RCC 7860 (cell line): Measurements from ENCODE around the gene CDK5RAP1.
"Not testable (repeated sequence)": the region's sequence is repeated elsewhere in the genome, so short reads cannot be mapped to it uniquely, and the experiment has no call there.

ENCODE experiments used
- DNase-seq: peaks from one replicate; pipeline ENCODE4 v3.0.0-alpha.2; 2015; ENCODE audit warnings: low spot score
- FAIRE-seq: peaks from 2 replicates; lab custom pipeline; 2012; peaks lifted over from hg19 to GRCh38; lab: Jason Lieb, UNC

Gene CDK5RAP1

DNA sequence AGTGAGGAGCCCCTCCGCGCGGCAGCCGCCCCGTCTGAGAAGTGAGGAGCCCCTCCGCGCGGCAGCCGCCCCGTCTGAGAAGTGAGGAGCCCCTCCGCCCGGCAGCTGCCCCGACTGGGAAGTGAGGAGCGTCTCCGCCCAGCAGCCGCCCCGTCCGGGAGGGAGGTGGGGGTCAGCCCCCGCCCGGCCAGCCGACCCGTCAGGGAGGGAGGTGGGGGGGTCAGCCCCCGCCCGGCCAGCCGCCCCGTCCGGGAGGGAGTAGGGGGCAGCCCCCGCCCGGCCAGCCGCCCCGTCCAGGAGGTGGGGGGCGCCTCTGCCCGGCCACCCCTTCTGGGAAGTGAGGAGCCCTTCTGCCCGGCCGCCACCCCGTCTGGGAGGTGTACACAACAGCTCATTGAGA is 12.0 kb downstream of the CDK5RAP1 start:
- not testable (repeated sequence) for DNase-seq, FAIRE-seq

DNA sequence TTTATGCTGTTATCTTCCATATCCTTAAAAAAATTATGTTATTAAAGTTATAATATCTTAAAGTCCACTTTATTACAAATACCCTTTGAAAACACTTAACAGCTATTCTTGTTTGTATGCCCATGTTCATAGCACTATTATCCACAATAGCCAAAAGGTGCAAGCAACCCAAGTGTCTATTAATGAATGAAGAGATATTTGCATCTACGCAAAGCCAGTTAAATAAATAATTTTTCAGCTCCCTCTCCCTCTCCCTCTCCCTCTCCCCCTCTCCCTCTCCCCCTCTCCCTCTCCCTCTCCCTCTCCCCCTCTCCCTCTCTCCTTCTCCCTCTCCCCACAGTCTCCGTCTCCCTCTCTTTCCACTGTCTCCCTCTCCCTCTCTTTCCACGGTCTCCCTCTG is 13.1 kb downstream of the CDK5RAP1 start:
- no peak for DNase-seq
- FAIRE-seq = no peak

DNA sequence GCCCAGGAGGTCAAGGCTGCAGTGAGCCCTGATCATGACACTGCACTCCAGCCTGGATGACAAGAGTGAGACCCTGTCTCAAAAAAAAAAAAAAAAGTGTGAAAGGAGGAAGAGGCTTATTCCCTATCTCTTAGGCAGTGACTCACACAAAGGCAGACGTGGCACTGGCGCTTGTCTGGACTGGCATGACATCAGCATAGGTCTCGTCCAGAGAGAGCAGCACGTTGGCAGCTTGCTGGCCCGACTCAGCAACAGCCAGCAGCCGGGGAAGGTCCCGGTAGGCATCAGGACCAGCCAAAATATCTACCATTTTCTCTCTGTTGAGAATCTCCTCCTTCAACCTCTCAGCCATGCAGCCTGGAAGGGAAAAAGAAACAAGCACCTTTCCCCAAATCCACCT is 14.1 kb downstream of the CDK5RAP1 start:
- DNase-seq = peak; percentile 89
- no peak for FAIRE-seq

DNA sequence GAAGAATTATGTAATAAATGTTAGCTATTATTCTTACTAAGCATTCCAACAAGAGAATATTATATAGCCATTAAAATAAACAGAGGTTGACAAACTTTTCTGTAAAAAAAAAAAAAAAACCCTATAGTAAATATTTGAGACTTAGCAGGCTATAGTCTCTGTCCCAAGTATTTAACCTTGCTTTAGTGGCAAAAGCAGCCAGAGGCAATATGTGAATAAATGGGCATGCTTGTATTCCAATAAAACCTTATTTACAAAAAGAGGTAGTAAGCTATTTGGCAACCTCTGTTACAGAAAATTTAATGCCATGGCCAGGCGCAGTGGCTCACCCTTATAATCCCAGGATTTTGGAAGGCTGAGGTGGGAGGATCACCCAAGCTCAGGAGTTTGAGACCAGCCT is 14.6 kb downstream of the CDK5RAP1 start:
- DNase-seq (no peak), FAIRE-seq (no peak)

DNA sequence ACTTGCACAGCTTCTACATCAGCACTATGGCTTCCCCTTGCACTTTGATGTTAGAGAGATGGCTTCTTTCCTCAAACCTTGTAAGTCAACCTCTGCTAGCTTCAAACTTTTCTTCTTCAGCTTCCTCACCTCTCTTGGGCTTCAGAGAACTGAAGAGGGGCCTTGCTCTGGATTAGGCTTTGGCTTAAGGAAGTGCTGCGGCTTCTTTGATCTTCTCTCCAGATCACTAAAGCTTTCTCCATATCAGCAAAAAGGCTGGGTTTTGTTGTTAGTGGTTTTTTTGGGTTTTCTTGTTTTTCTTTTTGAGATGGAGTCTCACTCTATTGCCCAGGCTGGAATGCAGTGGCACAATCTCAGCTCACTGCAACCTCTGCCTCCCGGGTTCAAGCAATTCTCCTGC is 24.0 kb downstream of the CDK5RAP1 start:
- no peak for FAIRE-seq
- DNase-seq = no peak

DNA sequence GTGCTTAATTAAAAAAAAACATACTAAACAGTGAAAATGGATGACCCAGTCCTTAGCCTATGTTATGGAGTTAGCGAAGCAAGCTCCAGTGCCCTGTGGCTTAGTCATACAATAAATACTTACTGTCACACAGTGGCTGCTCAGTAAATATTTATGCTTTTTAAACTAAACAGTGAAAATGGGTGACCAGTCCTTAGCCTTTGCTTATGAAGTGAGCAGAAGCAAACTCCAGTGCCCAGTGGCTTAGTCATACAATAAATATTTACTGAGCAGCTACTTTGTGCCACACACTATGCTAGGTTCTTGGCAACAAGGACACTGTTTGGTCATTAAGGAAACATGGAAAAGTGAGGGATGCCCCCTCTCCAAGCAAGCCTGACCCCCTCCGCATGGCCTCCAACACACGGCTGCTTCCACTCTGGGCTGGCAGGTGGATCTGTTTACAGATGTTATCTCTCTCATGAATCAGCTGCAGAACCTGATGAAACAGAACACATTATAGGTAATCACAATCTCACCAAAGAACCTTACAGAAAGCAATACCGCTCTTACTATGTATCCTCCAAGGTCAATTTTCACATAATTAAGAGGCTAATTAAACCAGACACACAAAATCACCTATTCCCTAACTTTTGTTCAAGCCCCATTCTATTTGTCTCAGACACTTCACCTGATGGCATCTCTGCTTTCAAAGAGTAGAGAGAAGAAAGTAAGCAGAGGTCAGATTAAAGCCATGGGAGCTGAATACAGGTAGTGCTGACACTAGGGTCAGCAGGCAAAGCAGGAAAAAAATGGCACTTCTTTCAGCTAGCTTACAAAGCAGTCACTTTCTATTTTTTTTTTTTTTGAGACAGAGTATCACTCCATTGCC is 27.3 kb downstream of the CDK5RAP1 start:
- peak; percentile 82 for FAIRE-seq
- peak; percentile 93 for DNase-seq

DNA sequence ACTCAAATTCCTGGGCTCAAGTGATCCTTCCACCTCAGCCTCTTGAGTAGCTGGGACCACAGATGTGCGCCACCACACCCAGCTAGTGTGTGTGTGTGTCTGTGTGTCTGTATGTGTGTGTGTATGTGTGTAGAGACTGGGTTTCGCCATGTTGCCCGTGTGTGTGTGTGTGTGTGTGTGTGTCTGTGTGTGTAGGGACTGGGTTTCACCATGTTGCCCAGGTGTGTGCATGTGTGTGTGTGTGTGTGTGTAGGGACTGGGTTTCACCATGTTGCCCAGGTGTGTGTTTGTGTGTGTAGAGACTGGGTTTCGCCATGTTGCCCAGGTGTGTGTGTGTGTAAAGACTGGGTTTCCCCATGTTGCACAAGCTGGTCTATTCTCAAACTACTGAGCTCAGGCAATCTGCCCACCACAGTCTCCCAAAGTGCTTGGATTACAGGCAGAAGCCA is 28.3 kb downstream of the CDK5RAP1 start:
- DNase-seq (no peak), FAIRE-seq (no peak)

DNA sequence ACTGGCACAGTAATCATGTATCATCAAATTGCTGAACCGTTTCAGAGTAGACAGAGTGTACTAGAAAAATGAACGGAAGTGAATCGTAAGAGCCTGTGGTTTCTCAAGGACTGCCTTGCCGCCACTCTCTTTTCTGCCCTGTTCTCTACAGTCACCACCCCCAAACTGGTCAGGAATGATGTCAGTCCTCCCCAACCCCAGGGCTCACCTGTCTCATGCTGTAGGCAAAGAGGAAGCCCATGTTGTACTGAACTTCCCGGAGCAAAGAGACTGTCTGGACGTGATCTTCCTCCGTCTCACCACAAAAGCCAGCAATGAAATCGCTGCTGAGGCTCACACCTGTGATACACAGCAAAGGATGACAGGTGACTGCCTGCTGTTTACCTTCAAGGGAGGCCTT is 31.0 kb downstream of the CDK5RAP1 start:
- peak; percentile 97 for FAIRE-seq
- DNase-seq = peak; percentile 92

DNA sequence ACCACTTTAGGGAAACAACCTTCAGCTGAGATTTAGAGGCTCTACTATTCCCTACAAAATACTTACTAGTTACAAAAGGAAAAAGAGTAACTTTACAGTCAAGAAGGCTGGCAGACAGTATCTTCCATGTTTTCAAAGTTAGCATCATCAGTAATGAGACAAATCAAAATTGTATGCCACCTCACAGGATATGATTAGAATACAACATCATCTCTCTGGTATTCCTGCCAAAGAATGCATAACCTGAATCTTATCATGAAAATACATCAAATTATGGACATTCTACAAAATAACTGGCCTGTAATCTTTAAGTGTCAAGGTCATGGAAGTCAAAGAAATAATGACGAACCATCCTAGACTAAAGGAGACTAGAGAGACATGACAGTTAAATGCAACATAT is 38.4 kb downstream of the CDK5RAP1 start:
- FAIRE-seq (no peak), DNase-seq (no peak)

DNA sequence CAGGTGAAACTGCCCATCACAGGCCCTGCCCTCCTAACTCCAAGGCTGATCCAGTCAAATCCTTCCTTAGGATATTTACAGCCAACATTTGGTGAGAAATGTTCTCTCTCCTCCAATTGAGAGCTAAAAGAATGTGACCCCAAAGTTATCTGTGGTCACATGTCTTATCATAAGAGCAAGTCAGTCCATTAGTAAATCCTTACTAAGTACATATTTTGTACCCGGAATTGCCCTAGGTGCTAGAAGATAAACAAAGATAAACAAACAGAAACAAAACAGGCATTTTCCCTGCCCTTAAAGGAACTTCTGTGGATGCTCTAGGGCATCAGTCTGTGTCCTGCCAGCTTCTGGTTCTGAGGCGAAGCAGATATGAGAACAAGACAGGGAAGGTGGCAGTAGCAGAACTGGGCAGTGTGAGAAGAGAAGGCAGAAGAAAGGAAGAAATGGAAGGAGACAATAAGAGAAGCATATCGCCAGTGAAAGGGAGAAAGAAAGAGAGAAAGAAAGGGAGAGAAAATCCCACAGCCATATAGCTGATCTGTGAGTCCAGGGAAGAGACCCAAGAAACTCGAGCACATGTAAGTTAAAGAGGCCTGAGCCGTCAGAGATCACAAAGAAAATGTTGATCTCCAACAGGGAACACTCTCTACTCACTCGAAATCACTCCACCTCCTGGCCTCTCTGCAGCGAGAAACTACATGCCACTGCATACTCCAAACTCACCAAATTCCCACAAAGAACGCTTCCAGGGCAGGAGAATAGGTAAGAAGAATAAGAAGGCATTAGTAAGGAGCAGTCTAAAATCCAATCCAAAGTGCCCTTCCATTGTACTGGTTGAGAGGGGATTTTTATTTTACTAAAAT is 41.7 kb downstream of the CDK5RAP1 start:
- FAIRE-seq = no peak
- no peak for DNase-seq

DNA sequence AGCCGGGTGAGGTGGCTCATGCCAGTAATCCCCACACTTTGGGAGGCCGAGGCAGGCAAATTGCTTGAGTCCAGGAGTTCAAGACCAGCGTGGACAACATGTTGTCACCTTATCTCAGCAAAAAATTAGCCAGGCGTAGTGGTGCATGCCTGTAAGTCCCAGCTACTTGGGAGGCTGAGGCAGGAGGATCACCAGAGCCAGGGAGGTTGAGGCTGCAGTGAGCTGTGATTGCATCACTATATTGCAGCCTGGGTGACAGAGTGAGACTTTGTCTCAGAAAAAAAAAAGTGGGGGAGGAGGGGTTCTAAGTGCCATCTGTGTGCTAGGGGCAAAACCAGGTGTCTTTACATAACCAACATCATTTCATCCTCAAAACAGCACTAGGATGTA is 48.3 kb downstream of the CDK5RAP1 start:
- FAIRE-seq (no peak), DNase-seq (no peak)

DNA sequence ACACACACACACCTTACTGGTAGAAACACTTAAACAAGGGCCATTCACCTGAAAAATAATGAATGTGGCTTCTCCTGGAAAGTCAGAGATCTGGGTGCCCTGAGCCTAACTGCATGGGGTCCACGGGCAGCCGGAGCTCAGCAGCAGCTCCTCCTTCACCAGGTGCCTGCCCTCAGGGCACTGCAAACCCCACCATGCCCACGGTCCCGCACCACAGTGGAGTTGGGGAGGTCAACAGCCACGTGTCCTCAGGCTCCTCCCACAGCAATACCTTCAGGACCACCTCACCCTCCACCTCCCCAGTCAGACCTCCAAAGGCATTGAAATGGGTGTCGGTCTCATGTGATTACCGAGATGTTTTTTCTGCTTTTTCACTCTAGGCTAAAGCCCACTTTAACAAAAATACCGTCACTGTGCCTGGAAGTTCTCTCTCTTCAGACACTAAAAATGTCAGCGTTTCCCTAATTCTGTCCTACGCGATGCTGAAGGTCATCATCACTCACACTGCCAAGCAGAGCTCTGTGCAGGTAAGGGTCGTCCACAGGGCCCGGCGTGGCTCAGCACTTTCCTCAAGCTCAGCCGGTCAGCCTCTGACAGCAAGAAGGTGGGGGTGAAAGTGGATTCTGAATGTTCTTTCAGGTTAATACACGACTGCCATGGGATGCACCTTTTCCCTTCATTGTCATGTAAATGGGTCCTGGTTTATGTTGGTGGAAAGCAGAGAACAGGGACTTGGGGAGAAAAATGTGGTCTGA is 48.9 kb downstream of the CDK5RAP1 start:
- FAIRE-seq (no peak), DNase-seq (no peak)

DNA sequence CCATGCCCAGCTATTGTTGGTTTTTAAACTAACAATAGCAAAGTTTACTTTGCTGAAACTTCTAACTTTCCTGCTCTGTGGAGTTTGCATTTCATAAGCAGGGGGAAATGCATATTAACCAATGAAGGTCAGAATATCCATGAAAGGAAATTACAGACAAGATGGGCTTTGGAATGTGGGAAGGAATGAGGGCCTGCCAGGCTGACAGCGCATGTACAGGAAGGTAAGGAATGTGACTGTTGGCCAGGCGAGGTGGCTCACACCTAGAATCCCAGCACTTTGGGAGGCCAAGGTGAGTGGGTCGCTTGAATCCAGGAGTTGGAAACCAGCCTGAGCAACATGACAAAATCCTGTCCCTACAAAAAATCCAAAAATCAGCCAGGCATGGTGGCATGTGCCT is 49.6 kb downstream of the CDK5RAP1 start:
- DNase-seq (no peak), FAIRE-seq (no peak)

DNA sequence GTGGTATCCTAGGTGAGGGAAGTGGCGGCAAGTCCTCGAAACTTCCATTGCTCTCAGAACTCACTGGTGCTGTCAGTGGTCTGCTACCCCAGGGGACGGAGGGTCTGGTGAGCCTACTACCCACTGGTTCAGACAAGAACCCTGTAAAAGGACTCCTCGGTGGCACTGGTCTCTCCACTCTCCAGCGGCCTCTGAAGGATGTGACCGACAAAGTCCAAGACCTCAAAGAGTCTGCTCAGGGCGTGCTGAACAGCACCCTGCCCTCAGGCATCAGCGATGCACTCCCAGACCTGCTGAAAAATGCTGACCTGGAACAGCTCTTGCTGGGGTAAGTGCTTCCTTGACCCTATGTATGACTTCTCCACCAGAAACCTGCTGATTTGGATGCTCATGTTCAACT is 51.8 kb downstream of the CDK5RAP1 start:
- FAIRE-seq = no peak
- no peak for DNase-seq

DNA sequence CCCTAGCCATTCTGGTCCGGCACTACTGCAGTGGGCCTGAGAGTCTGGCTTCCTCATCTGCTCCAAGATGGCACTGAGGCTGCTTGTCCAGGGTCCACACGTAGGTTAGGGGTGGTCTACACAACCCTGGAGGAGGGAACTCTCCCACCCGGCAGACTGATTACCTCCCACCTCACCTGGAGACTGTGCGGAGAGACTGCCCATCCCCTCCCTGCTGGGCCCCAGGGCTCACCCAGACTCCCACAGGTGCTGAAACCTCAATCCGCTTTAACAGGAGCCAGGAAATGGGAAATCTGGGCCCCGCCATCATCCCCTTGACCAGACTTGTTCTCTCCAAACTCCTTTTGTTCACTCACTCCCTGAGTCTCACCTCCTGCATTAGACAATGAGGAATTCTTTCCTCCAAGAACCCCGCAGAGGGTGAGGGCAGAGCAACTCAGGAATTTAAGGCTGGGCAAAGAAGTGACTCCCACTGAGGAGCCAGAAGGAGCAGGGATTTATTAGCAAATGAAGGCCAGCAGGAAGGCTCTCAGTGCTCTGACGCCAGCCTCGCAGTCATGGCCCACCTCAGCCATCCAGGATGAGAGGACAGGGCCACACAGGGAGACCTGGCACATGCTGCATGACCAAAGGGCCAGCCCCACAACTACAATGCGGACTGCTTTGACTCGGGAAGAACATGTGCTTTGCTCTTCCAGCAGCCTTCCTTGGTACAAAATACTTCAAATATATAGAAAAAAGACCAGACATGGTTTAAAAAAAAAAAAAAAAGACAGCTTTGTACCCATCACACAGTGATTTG is 53.0 kb downstream of the CDK5RAP1 start:
- no peak for FAIRE-seq
- DNase-seq = no peak

DNA sequence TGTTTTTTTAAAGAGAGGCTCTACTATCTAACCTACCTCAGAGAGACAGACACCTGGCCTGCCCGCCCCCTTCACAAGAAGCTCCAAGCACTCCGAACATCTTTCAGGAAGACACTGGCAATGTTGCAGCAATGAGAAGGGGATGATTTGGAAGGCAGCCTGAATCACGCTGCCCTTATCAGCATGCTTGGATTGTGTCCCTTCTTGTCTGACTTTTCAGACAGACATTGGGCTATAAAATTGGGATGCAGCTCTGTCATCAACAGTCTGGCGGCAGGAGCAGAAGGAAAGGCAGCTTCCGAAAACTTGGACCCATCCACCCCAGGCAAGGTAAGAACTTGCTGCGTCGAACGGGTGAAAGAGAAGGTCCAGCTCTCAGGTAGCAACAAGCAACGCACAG is 56.0 kb downstream of the CDK5RAP1 start:
- FAIRE-seq = no peak
- no peak for DNase-seq

DNA sequence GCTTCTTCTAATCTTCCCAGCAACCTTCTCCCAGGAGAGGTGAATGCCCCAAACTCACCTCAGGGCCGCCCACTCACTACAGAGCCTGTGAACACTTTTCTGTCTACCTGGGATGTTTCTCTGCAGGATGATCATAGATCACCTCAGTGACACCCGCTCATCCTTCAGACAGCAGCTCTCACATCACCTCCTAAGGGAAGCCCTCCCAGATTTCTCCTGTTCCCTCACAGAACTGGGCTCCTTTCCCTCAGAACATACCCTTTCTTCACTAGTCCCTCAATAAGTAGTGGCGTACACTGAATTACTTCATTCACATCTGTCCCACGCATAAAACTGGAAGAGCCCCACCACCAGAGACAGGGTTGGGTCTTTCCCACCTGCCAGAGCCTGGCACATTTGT is 57.8 kb downstream of the CDK5RAP1 start:
- FAIRE-seq (no peak), DNase-seq (no peak)

DNA sequence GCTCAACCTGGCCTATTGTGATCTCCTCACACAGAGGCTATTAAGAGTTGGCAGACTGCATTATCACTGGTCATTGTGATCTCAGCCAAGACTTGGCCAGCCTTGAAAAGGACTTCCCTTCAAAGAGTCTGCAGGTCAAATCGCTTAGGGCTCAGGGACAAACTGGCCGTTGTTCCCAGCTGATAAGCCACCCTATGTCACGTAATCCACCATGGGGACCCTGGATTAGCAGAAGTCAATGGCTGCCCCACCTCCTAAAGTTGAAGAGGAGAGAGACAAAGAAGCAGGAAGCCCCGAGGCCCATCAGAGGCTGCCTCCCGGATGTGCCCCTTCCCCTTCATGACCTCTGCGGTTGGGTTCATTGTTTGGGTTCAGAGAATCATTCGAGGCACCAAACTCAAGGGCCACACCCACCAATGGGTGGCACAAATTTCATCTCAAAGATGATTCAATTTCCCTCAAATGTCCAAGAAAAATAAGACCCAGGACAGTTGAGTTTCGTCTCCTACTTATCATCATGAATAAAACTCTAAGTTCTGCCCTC is 61.7 kb downstream of the CDK5RAP1 start:
- no peak for FAIRE-seq
- no peak for DNase-seq

DNA sequence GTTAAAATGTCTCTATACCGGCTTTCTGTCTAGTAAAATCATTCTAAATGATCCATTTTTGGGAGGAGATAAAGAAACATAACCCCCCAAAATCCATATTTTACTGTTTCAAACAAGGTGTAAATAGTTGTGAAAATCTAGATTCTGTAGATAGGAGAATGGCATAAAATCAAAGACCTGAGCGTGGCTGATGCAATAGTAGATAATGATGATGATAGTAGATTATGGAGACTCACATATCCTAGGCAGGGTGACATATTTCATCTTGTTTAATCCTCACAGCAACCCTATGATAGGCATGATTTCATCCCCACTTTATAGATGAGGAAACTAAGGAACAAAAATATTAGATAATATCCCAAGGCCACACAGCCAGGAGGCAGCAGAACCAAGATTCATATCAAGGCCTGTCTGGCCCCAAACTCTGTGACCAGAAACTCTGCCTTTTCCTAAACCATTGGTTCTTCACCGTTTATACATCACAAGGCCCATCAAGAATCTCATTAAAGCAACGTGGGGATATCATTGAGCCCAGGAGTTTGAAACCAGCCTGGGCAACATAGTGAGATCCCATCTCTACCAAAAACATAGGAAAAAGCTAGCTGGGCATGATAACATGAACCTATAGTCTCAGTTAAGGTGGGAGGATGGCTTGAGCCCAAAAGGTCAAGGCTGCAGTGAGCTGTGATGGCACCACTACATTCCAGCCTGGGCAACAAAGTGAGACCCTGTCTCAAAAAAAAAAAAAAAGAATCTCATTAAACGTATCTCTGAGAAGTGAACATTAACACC is 62.7 kb downstream of the CDK5RAP1 start:
- FAIRE-seq = no peak
- no peak for DNase-seq
